B cell (primary cell): Measurements from ENCODE around the gene ERLIN1. TPM values are rescaled to one million over a fixed set of nuclear protein-coding genes. Genes with fewer than 3 reads are reported as not detected.

Experiments used
- ATAC-seq: fragments of 200-7000 bp; cut with Tn5 transposase; one replicate; pipeline ENCODE4 v1.10.0; 2021; ENCODE audit warnings: low read depth, mild to moderate bottlenecking, moderate number of reproducible peaks, moderate library complexity
- CTCF ChIA-PET: fragments of 350-600 bp; sonication (Branson Sonifier 250); formaldehyde crosslinking; loops from one replicate; lab custom pipeline; 2021; ENCODE audit warnings: antibody characterized with exemption, inconsistent platforms; lab: Charles Lee
- POLR2A ChIA-PET: fragments of 350-600 bp; sonication (Branson Sonifier 250); formaldehyde crosslinking; loops from one replicate; lab custom pipeline; 2021; ENCODE audit warnings: antibody characterized with exemption; lab: Charles Lee
- DNase-seq: peaks from one replicate; pipeline ENCODE4 v3.0.0; 2013
- H2AFZ ChIP-seq: 2 replicates; pipeline ENCODE4 v1.6.1; 2012; ENCODE audit warnings: mild to moderate bottlenecking, low read depth, low read length; ENCODE audit not compliant: insufficient read depth, poor library complexity, severe bottlenecking
- H3K27ac ChIP-seq, 2 donors: 1 replicate in 1 of 2; 2 replicates in 1 of 2; pipeline ENCODE4 v1.5.1; 2012 to 2013; ENCODE audit warnings: low read length in 2 of 2, mild to moderate bottlenecking in 2 of 2, moderate library complexity in 1 of 2
- H3K27me3 ChIP-seq, 4 experiments: fragments of 200-600 bp in 1 of 4; sonication (generic) in 1 of 4; replicated peaks in 1 of 4; 1 replicate in 2 of 4; 2 replicates in 2 of 4; pipeline versions ENCODE4 v1.6.1 to v1.7.0; 2013 to 2016; ENCODE audit warnings: low read length in 3 of 4, mild to moderate bottlenecking in 2 of 4, mixed read lengths in 1 of 4, moderate library complexity in 1 of 4; ENCODE audit not compliant: insufficient read depth in 4 of 4, control insufficient read depth in 3 of 4; ENCODE audit errors: control extremely low read depth in 1 of 4
- H3K36me3 ChIP-seq, 2 experiments: replicated peaks in 1 of 2; 1 replicate in 1 of 2; 2 replicates in 1 of 2; pipeline versions ENCODE4 v1.6.1 to v1.7.1; 2013; ENCODE audit warnings: low read length in 1 of 2; ENCODE audit not compliant: insufficient read depth in 2 of 2, control insufficient read depth in 1 of 2; ENCODE audit errors: control extremely low read depth in 1 of 2, extremely low read depth in 1 of 2
- H3K4me1 ChIP-seq, 2 donors: fragments of 200-600 bp in 1 of 2; sonication (generic) in 1 of 2; 1 replicate in 1 of 2; 2 replicates in 1 of 2; pipeline versions ENCODE4 v1.5.1 to v1.6.1; 2013 to 2017; ENCODE audit warnings: low read length in 2 of 2; ENCODE audit not compliant: control insufficient read depth in 2 of 2, insufficient read depth in 2 of 2
- H3K4me2 ChIP-seq: replicated peaks from 2 replicates; pipeline ENCODE3; 2012; ENCODE audit warnings: mild to moderate bottlenecking, low read depth, low read length; ENCODE audit not compliant: poor library complexity, severe bottlenecking
- H3K4me3 ChIP-seq, 5 experiments: fragments of 200-600 bp in 1 of 5; sonication (generic) in 1 of 5; 1 replicate in 3 of 5; 2 replicates in 2 of 5; pipeline versions ENCODE4 v1.5.1 to v1.7.0; 2011 to 2016; ENCODE audit warnings: low read length in 4 of 5, mild to moderate bottlenecking in 4 of 5, low read depth in 2 of 5, control low read depth in 1 of 5, moderate library complexity in 1 of 5; ENCODE audit not compliant: insufficient read depth in 1 of 5; ENCODE audit errors: control extremely low read depth in 1 of 5, extremely low read depth in 1 of 5
- H3K79me2 ChIP-seq: fragments of 200-600 bp; sonication (generic); one replicate; pipeline ENCODE4 v1.6.0; 2016; ENCODE audit warnings: low read length; ENCODE audit not compliant: control insufficient read depth, insufficient read depth
- H3K9ac ChIP-seq: fragments of 200-600 bp; sonication (generic); 2 replicates; pipeline ENCODE4 v1.6.1; 2017; ENCODE audit warnings: mild to moderate bottlenecking, low read length, moderate library complexity
- H3K9me3 ChIP-seq, 3 donors: one replicate each; pipeline versions ENCODE4 v1.6.1 to v1.7.1; 2013; ENCODE audit warnings: low read length in 2 of 3; ENCODE audit not compliant: control insufficient read depth in 2 of 3, insufficient read depth in 1 of 3; ENCODE audit errors: control extremely low read depth in 1 of 3
- H4K20me1 ChIP-seq: 2 replicates; pipeline ENCODE4 v1.6.0; 2012; ENCODE audit warnings: mild to moderate bottlenecking, low read length; ENCODE audit not compliant: insufficient read depth, control insufficient read depth, poor library complexity, severe bottlenecking
- H3K27ac Mint-ChIP-seq: one replicate; pipeline ENCODE4 v1.8.0; 2021; ENCODE audit warnings: mixed read lengths
- H3K27me3 Mint-ChIP-seq: one replicate; pipeline ENCODE4 v1.8.0; 2021; ENCODE audit warnings: mixed read lengths
- H3K4me1 Mint-ChIP-seq: one replicate; pipeline ENCODE4 v1.8.0; 2021; ENCODE audit warnings: mixed read lengths
- H3K4me3 Mint-ChIP-seq: one replicate; pipeline ENCODE4 v1.8.0; 2021; ENCODE audit warnings: mixed read lengths
- H3K9me3 Mint-ChIP-seq: one replicate; pipeline ENCODE4 v1.8.0; 2022; ENCODE audit warnings: mixed read lengths; ENCODE audit not compliant: insufficient read depth
- CTCF ChIP-seq: fragments of 200-600 bp; IDR thresholded peaks from one replicate; pipeline ENCODE4 v1.8.0; 2022; ENCODE audit warnings: antibody characterized with exemption, mild to moderate bottlenecking
- EZH2 ChIP-seq: IDR thresholded peaks from 2 replicates; pipeline ENCODE4 v1.6.1; 2012; ENCODE audit warnings: borderline replicate concordance, low read depth, mild to moderate bottlenecking, moderate library complexity, low read length; ENCODE audit not compliant: insufficient read depth, poor library complexity, severe bottlenecking
- WGBS: methylation state at CpG from one replicate; pipeline ENCODE4 v1.1.5; 2013; ENCODE audit warnings: missing lambda C conversion rate; ENCODE audit not compliant: insufficient coverage; 5-methylcytosine and 5-hydroxymethylcytosine counted together
- intact Hi-C: fragments of 100-400 bp; cut with micrococcal nuclease; formaldehyde crosslinking; loops from one replicate; pipeline ENCODE4 v1.10.0; 2022
- polyA plus RNA-seq: library from polyadenylated mRNA; depleted of rRNA; stranded (reverse); fragments of >200 nt; gene quantifications from 2 replicates; pipeline ENCODE4 v1.2.3, GENCODE V29; 2012
- total RNA-seq, 2 donors: library from RNA; stranded (reverse); fragments of 120-200 nt in 1 of 2; gene quantifications; 1 replicate in 1 of 2; 2 replicates in 1 of 2; pipeline versions ENCODE4 v1.2.3 to v1.2.4, GENCODE V29; 2013 to 2022

Gene ERLIN1
- total and polyA plus RNA-seq, 2 donors (not counting 1 experiment from before 2014, with no cell fraction given) = 4.3 to 9.0 TPM

GRCh38 chr10:100182281-100182680, 3.5 kb downstream of the ERLIN1 start:
- H3K27me3 Mint-ChIP-seq = no peaks in the 10 kb centered on the region
- WGBS = 68% methylated on average over 4 of the region's 6 CpGs
- DNase-seq = no peak
- POLR2A ChIA-PET = no interaction called here
- no peak overlapping the region for H3K4me3 Mint-ChIP-seq
- no peaks in the 10 kb centered on the region for H3K9me3 Mint-ChIP-seq
- TF ChIP-seq EZH2 = no peak
- TF ChIP-seq CTCF = no peak
- no peak for ATAC-seq
- H2AFZ ChIP-seq = no peak overlapping the region
- CTCF ChIA-PET = no interaction called here
- H3K4me3 ChIP-seq = no peak overlapping the region
- H3K4me2 ChIP-seq = no peak overlapping the region
- peaks cover 3 to 30% of the 10 kb centered on the region in 2 experiments for H3K36me3 ChIP-seq
- no peak overlapping the region for H3K9ac ChIP-seq
- no peaks in the 10 kb centered on the region for H4K20me1 ChIP-seq
- H3K9me3 ChIP-seq = no peaks in the 10 kb centered on the region
- H3K27me3 ChIP-seq = no peaks in the 10 kb centered on the region
- H3K4me1 ChIP-seq = peaks cover 18 to 19% of the 10 kb centered on the region in 2 donors
- no peak overlapping the region for H3K27ac ChIP-seq
- intact Hi-C loops = loop anchor here (10.0 kb wide), 4 partner anchors 167 to 567 kb away; partner anchors contain the start of gene HIF1AN
- peaks cover 37% of the 10 kb centered on the region for H3K4me1 Mint-ChIP-seq
- peaks cover 26% of the 10 kb centered on the region for H3K79me2 ChIP-seq
- H3K27ac Mint-ChIP-seq = no peak overlapping the region

DNA sequence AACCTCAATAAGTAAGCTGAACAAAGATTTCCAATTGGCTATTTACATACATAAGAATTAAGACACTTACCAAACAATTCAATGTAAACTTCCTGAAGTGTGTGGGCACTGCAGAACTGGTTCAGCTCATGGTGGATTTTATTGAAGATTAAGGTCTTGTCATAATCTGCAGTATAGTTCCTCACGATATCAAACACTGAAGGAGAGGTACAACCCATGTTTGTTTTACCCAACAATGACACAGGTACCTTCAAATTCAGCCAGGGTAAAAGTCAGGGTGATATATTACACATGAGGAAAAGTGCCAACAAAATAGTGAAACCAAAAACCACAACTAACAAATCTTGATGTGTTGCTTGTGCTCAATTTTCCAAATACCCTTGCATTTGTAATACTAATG, 10.0 kb downstream of the ERLIN1 start:
- Histone ChIP-seq H3K27me3 (no peaks in the 10 kb centered on the region), H3K9me3 (no peaks in the 10 kb centered on the region), H3K9ac (no peak overlapping the region), H3K27ac (no peak overlapping the region), H2AFZ (no peak overlapping the region), H3K4me2 (no peak overlapping the region), H4K20me1 (no peaks in the 10 kb centered on the region), H3K36me3 (peaks cover 6 to 74% of the 10 kb centered on the region in 2 experiments), H3K4me1 (no peaks in the 10 kb centered on the region), H3K79me2 (no peaks in the 10 kb centered on the region), H3K4me3 (no peak overlapping the region)
- ATAC-seq = no peak
- no peak for DNase-seq
- Mint-ChIP-seq H3K9me3 (peaks cover 3% of the 10 kb centered on the region), H3K4me3 (no peak overlapping the region), H3K27me3 (no peaks in the 10 kb centered on the region), H3K27ac (no peak overlapping the region), H3K4me1 (no peaks in the 10 kb centered on the region)
- no CpG with 5 or more reads among the region's 1 CpG for WGBS
- CTCF ChIA-PET = no interaction called here
- TF ChIP-seq CTCF = no peak
- TF ChIP-seq EZH2 = no peak
- intact Hi-C loops = no loop called here
- POLR2A ChIA-PET = no interaction called here
